Measurements from ENCODE around the gene BRD1. TPM values are rescaled to one million over a fixed set of nuclear protein-coding genes. Genes with fewer than 3 reads are reported as not detected.

BRD1 gene
- total and polyA plus RNA-seq, 9 of the 15 experiments (the other 6 are each of a cell fraction or from before 2014, with no cell fraction given) = 0.42 to 17.6 (median 5.5) TPM

DNA sequence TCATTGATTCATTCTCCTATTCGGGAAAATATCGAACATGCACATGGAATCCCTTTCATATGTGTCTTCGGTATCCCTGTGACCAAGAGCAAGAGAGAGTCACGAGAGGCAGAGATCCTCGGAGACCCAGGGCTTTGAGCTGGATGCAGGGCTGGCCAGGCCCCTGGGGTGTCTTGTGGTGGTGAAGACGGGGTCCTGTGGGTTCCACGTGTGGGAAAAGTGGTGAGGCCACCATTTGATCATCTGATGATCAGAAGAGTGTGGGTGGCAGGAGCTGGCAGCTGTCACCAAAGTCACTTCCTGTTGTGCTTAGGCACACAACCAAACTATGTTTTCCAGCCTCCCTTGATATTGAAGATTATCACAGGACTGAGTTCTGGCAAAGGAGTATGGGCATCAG is 94.0 kb downstream of the BRD1 start:
- WGBS (ENCODE audit: insufficient coverage, low coverage, missing lambda C conversion rate) = 4% methylated on average over 4 of the region's 7 CpGs
- ATAC-seq (no peak), FAIRE-seq (no peak), DNase-seq (ENCODE audit: extremely low read depth in 1 of 4, low spot score in 3 of 4) (no peak)
- TF ChIP-seq, protein P1, sequence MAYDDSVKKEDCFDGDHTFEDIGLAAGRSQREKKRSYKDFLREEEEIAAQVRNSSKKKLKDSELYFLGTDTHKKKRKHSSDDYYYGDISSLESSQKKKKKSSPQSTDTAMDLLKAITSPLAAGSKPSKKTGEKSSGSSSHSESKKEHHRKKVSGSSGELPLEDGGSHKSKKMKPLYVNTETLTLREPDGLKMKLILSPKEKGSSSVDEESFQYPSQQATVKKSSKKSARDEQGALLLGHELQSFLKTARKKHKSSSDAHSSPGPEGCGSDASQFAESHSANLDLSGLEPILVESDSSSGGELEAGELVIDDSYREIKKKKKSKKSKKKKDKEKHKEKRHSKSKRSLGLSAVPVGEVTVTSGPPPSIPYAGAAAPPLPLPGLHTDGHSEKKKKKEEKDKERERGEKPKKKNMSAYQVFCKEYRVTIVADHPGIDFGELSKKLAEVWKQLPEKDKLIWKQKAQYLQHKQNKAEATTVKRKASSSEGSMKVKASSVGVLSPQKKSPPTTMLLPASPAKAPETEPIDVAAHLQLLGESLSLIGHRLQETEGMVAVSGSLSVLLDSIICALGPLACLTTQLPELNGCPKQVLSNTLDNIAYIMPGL (CRISPR knock-in tag; IDR thresholded peaks at IDR 0.05) = no peak
- H3K4me2 ChIP-seq (ENCODE audit: insufficient read depth, low read length) = no peak overlapping the region
- intact Hi-C loops (cut with micrococcal nuclease) (no loop called here), in situ Hi-C loops (cut with MboI) (no loop called here)
- H2AFZ ChIP-seq (ENCODE audit: low read depth, low read length) = no peak overlapping the region
- H3K9ac ChIP-seq (ENCODE audit: insufficient read depth in 1 of 2, low read depth in 2 of 2, low read length in 2 of 2) = no peak overlapping the region
- H3K79me2 ChIP-seq (ENCODE audit: control insufficient read depth, insufficient read depth, low read length) = no peaks in the 10 kb centered on the region
- POLR2A ChIA-PET = no interaction called here
- no peaks in the 10 kb centered on the region for H3K9me3 ChIP-seq (replicated peaks; ENCODE audit: control insufficient read depth, insufficient read depth, low read depth, low read length)
- H3K4me1 ChIP-seq (replicated peaks in 1 of 2; ENCODE audit: control insufficient read depth in 2 of 2, insufficient read depth in 2 of 2, low read length in 2 of 2) = peaks cover 0 to 5% of the 10 kb centered on the region in 2 experiments; a peak in 2 of 5 replicates
- no peak overlapping the region for H3K4me3 ChIP-seq
- H4K20me1 ChIP-seq (replicated peaks; ENCODE audit: control insufficient read depth, insufficient read depth, low read length) = 0 out of 2 replicates have a peak, but pooled peaks cover 5% of the 10 kb centered on the region
- H3K27me3 ChIP-seq (ENCODE audit: control insufficient read depth in 2 of 2, insufficient read depth in 2 of 2, low read length in 2 of 2) = peaks cover 3 to 11% of the 10 kb centered on the region in 2 experiments; a peak in 4 of 5 replicates
- H3K36me3 ChIP-seq (ENCODE audit: control insufficient read depth, insufficient read depth, low read length) = no peaks in the 10 kb centered on the region
- H3K27ac ChIP-seq (ENCODE audit: extremely low read depth, low read depth, low read length) = no peak overlapping the region
- BruUV-seq (replicated peaks) = no TSS peak
- CTCF ChIA-PET (ENCODE audit: low intra/inter-chr PET ratio) = no interaction called here
- H3K9me1 ChIP-seq (ENCODE audit: control insufficient read depth, insufficient read depth, low read length) = no peaks in the 10 kb centered on the region

DNA sequence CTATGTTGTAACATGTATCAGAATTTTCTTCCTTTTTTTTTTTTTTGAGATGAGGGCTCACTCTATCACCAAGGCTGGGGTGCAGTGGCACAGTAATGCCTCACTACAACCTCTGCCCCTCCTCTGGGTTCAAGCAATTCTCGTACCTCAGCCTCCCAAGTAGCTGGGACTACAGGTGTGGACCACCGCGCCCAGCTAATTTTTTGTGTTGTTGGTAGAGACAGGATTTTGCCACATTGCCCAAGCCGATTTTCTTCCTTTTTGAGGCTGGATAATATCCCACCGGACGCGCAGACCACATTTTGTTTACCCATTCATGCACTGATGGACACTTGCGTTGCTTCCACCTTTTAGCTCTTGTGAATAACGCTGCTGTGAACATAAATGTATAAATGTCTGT is 97.0 kb downstream of the BRD1 start:
- Histone ChIP-seq H3K9me1 (ENCODE audit: control insufficient read depth, insufficient read depth, low read length) (no peaks in the 10 kb centered on the region), H3K9me3 (replicated peaks; ENCODE audit: control insufficient read depth, insufficient read depth, low read depth, low read length) (no peaks in the 10 kb centered on the region), H3K4me3 (no peak overlapping the region), H3K27ac (ENCODE audit: extremely low read depth, low read depth, low read length) (no peak overlapping the region), H3K27me3 (ENCODE audit: control insufficient read depth in 2 of 2, insufficient read depth in 2 of 2, low read length in 2 of 2) (peaks cover 24 to 35% of the 10 kb centered on the region in 2 experiments; a peak in 4 of 5 replicates), H3K4me2 (ENCODE audit: insufficient read depth, low read length) (no peak overlapping the region), H3K79me2 (ENCODE audit: control insufficient read depth, insufficient read depth, low read length) (no peaks in the 10 kb centered on the region), H2AFZ (ENCODE audit: low read depth, low read length) (no peak overlapping the region), H3K9ac (ENCODE audit: insufficient read depth in 1 of 2, low read depth in 2 of 2, low read length in 2 of 2) (no peak overlapping the region), H4K20me1 (replicated peaks; ENCODE audit: control insufficient read depth, insufficient read depth, low read length) (peaks cover 5% of the 10 kb centered on the region; the same call in 1 of the 2 replicates), H3K36me3 (ENCODE audit: control insufficient read depth, insufficient read depth, low read length) (no peaks in the 10 kb centered on the region), H3K4me1 (replicated peaks in 1 of 2; ENCODE audit: control insufficient read depth in 2 of 2, insufficient read depth in 2 of 2, low read length in 2 of 2) (peaks cover 0 to 6% of the 10 kb centered on the region in 2 experiments; a peak in 2 of 5 replicates)
- CTCF ChIA-PET (ENCODE audit: low intra/inter-chr PET ratio) = no interaction called here
- no peak for DNase-seq (ENCODE audit: extremely low read depth in 1 of 4, low spot score in 3 of 4)
- intact Hi-C loops (cut with micrococcal nuclease) (no loop called here), in situ Hi-C loops (cut with MboI) (no loop called here)
- BruUV-seq (replicated peaks) = no TSS peak
- 15% methylated on average over 8 of the region's 9 CpGs for whole genome bisulfite sequencing (ENCODE audit: insufficient coverage, low coverage, missing lambda C conversion rate)
- ATAC-seq = no peak
- no peak for FAIRE-seq
- POLR2A ChIA-PET = no interaction called here
- no peak for TF ChIP-seq ZNF174 (CRISPR knock-in tag; IDR thresholded peaks at IDR 0.05)

Data from K562 (cell line).